GM18520 (cell line): ENCODE results near the gene ZNF587.
"Not testable (repeated sequence)": the region's sequence is repeated elsewhere in the genome, so short reads cannot be mapped to it uniquely, and the experiment has no call there.

ENCODE experiments used
- ATAC-seq: cut with Tn5 transposase; IDR thresholded peaks from one replicate; pipeline ENCODE4 v1.9.1; 2021; ENCODE audit not compliant: unreplicated experiment

ZNF587 gene

GRCh38 chr19:57886046-57886445, 36.4 kb downstream of the ZNF587 start:
- no peak for ATAC-seq

DNA sequence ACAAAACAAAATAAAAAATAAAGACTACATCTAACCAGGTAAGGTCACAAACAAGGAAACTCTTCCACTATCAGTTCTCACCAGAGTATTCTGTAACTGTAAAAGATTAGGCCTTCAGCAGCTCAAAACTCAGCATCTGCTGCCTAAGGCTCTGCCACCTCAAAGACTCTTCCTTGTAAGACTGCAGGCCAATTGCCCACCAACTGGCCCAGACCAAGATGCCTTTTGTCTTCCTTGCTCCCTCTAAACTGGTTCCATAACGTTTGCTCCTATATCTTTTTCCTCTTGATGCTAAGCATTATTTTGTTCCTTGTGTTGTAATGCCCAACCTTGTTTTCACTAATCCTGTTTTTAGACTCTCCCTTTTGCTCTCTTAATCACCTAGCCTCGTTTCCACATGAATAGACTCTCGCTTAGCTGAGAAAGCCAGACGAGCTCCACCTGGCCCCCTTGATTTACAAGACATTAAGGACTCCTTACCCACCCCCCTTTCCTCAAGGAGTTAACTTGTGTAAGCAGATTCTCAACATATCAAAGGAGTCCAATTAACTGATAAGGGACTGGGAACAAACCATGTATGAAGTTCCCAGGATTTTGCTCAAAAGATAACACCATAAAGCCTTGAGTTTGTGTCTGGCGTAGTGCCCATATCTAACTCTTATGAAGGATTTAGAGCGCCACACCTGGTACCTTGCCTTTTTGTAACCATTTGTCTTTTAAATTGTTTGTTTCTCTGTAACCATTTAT, 37.7 kb downstream of the ZNF587 start:
- no peak for ATAC-seq

DNA sequence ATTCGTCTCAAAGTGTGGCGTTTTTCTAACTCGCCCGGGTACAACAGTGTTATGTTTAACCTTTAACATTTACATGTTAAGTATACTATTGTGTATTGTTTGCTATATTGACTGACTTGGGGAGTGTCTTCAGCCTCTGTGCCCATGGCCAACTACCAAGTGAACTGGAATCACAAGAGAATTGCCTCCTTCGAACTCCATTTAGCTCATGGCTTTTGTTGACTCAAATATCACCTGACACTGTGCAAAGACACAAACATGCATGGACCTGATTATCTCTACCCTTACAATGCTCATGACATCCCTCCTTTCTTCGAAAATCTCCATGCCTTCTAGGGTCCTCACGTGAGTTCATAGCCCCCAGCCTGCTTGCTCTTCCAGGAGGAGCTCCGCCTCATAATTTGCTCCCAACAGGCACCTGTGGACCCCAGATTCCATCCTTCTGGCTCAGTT, 38.5 kb downstream of the ZNF587 start:
- ATAC-seq = no peak

DNA sequence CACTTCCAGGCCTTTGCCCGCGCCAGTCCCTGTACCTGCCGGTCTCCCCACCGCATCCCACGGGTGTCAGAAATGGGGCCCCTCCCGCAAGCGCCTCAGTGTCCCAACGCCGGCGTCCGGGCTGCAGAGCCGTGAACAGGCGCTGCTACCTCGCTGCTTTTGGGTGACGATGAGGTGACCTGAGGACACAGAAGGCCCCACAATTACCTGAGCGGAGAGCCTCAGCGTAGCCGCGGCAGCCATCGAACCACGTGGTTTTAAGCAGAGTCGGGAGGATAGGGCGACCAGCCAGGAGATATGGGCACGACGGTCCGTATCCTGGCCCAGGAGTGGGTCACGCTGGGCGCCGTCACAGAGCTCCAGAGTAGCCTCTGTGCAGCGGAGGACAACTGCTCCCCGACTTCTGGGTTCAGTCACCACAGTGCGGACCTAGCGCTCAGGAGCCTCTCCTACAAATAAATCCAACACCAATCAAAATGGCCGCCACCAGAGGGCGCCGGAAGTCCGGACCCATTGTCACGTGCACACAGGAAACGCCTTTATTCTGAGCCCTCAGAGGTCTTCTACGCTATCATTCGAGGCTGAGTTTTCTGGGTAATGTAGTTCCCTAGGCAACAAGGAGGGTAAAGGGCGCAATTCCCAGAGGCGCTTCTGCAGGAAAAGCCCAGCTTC, 39.0 kb downstream of the ZNF587 start, which contains the start of gene ZNF814:
TSS of gene ZNF814 (minus strand) at position 478 of the 672 bp plus-strand sequence. CDS start at position 243, 235 bp downstream.
- ATAC-seq = no peak

GRCh38 chr19:57890706-57891105, 41.0 kb downstream of the ZNF587 start:
- ATAC-seq = not testable (repeated sequence)

DNA sequence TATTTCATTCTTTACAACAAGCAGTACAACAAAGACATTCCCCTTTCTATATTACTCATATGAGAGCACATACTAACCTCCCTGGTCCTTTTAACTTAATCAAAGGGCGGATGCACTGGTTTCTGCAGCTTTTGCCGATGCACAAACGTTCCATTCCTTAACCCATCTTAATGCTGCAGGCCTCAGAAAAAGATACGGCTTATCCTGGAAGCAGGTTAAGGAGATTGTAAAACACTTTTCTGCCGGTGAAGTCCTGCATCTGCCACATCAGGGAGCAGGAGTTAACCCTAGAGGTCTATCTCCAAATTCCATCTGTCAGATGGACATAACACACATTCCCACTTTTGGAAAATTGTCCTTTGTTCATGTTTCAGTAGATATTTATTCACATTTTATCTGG, 50.7 kb downstream of the ZNF587 start:
- no peak for ATAC-seq

GRCh38 chr19:57903618-57904184, 54.0 kb downstream of the ZNF587 start:
- no peak for ATAC-seq

- no peak for ATAC-seq
Observed at GRCh38 chr19:57905258-57905657, 55.6 kb downstream of the ZNF587 start.

DNA sequence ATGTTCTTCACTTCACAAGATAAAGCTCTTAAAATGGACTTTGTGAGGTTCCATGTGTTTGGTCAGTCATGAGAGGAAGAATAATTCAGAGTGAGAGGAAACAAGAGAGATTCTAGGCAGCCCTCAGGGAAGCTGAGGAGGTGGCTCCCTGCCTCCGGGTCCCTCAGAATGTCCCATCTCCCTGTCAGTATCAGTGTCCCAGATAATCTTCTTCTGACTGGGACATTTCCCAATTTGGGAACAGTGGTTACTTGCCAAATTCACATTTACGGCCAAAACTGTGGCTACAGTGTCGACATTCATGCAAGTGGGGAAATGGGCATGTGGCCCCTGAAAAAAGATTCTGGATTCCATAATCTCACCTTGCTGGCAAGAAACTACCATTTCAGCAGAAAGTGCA, 57.7 kb downstream of the ZNF587 start:
- no peak for ATAC-seq

- no peak for ATAC-seq
Observed at GRCh38 chr19:57914531-57914930, 64.9 kb downstream of the ZNF587 start.
